ENCODE data around the gene FBN1.

FBN1 gene

DNA sequence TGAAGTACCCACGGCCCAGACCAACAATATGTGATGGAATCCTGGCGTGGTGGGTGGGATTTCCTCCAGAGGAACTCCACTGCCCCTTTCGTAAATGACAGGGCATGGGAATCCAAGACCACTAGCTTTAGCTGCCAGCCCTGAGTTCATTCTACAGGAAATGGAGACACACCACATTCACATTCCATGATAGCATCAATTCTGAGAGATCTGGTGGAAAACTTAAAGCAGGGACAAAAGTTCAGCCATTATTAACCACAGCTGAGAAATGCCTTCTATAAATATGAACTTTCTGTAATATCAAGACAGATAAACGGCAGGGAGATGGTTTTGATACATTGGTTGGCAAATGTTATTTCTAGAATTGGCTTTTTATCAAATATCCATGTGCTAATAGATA lies 98.2 kb downstream of the FBN1 start:
- no peak for DNase-seq

GRCh38 chr15:48546296-48546695 lies 99.2 kb downstream of the FBN1 start:
- DNase-seq = no peak

DNA sequence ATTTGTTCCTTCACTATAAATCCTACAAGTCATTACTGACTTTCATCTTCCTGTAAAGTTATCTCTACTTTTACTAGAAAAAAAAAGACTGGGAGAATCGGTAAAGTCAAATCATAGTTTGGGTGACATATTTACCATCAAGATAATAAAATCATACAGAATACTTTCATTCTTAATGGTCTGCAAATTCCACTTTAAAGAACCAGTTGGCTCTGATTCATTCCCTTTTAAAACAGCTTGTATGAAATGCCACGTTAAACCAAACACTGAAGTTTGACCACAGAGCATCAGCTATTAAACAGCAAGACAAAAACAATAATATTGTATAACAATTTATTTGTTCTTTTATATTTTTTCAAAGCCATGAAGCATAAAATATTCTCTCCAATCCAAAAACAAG lies 100.7 kb downstream of the FBN1 start:
- no peak for DNase-seq

DNA sequence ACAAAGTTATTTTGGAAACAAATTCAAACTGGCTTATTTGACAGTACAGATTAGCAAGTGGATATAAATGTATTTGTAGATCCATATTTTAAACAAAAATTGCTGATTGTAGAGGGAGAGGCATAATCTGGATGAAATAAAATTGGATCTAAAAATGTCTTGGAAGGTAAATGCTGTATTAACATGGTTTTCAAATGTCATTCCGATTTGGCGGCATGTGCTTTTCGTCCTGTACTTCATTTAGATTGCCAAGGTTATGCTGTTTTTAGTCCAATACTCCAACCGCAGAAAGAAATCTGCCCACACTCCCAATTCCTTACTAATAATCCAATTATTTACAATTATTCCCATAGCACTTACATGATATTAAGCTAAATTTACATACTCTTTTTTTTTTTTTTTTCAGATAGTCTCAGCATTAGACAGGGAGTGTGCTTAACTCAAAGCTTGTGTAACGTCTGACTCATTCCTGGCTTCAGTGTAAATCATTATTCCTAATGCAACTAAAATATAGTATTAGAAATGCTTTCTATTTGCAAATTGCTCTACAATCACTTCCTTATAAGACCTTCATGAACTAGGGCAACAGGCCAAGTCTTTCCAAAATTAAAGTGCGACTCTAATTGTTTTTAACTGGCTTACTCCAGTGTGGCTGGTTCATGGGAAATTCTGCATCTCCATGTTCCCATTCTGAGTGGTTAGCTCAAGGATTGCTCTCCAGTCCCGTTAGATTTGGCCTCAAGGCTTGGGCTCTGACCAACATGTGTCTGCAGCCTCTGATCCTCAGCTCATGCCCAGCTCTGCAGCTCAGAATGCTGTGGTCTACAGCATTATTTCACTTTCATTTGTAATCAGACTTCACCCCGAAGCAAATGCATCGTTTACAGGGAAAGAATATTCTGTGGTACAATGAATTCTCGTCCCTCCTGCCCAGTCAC lies 103.9 kb downstream of the FBN1 start:
- no peak for DNase-seq

DNA sequence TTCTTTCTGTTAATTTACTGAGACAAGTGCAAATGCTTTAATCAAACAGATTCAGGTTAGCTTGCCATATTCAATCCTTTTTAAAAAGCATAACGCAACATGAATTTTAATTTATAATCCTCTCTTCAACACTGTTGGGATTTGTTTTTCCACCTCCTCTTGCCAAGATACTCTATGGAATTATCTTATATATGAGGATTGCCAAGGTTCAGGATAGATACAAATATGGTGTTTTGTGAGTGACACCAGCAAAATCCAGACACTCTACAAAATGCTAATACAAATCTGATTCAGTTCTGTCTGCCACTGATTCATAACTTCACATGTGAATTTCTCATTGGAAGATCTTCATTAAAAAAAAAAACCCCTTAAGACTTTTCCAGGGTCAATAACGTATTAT lies 104.8 kb downstream of the FBN1 start:
- no peak for DNase-seq

DNA sequence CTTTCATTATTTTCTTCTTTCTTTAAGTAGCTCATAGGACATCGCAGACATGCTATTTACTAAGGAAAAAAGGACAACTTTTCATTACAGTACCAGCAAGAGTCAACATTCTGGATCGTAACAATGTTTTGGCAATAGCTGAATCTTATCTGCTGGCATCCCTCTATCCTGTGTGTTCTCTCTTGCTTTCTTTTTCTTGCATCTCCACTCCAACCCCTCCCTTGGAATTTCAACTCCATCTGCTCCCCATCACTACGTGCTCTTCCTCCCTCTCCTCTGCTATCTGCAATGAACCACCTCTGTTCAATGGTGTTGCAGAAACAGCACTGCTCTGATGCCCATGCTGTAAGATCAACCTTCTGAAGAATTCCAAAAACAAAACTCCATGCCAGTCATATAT lies 106.6 kb downstream of the FBN1 start:
- DNase-seq = no peak

GRCh38 chr15:48537271-48538113 lies 108.0 kb downstream of the FBN1 start:
- DNase-seq = no peak

DNA sequence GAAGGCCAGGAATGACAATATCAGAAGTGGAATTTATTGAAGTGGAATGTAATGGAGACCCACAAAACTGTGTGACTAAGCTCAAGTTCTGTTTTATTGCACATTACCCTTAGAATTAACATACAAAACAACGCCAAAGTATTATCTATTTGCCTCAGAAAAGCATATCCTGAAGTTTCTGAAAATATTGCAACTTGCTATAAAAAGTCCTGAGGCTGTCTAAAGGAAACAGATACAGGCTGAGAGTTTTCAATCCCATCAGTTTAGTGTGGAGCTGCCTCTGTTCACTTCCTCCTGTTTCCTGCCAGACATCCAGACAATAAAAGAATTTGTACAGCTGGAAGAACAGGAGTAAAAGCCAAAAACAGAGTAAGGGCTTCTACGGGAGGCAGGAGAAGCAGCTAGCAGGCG lies 108.8 kb downstream of the FBN1 start:
- DNase-seq = no peak

GRCh38 chr15:48533982-48534381 lies 111.5 kb downstream of the FBN1 start:
- no peak for DNase-seq

- DNase-seq = no peak
These were observed 112.6 kb downstream of the FBN1 start for GRCh38 chr15:48532946-48533345.

GRCh38 chr15:48530528-48530927 lies 115.0 kb downstream of the FBN1 start:
- no peak for DNase-seq

DNA sequence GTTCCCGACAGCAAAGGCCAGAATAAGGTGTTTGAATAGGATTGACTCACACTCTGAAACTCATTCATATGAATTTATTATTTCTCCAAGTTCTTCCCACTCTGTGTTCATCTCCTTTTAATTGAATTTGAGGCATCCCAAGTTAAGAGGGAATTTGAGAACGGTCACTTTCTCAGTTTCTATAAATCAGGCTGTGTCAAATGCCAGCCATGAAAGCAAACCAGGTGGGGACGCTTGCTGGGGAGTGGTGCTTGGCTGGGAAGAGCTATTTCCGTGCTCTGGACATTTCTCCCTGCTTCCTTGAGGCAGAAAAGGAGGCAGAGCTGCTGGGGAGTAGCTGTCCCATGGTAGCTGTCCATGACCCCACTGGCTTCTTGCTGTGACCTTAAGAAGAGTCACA lies 116.6 kb downstream of the FBN1 start:
- DNase-seq = no peak

DNA sequence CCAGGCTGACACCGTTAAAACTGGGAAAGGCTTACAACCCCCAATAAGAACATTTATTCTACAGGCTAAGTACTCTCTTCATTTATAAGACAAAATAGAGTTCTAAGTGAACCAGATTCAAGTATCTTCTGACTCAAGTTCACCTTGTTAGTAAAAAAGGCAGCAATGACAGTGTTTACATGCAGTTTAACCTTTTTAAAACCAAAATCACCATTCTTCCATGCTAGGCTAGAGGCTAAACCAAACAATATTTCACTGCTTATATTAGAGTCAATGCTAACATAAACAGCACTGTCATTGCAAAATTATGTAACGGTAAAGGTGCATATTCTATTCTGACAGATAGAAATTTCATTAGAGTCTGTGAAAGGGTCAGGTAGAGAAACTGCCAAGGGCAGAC lies 118.0 kb downstream of the FBN1 start:
- DNase-seq = no peak

GRCh38 chr15:48522911-48523310 lies 122.6 kb downstream of the FBN1 start:
- DNase-seq = no peak

DNA sequence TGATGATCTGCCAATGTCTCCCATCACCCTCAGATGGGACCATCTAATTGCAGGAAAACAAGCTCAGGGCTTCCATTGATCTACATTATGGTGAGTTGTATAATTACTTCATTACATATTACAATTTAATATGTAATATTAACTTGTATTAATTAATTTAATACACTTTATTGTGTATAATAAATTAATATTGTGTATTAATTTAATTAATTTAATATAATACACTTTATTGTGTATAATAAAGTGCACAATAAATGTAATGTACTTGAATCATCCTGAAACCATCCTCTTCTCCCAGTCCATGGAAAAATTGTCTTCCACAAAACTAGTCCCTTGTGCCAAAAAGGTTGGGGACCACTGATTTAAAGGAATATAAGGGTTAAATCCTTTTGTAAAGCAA lies 123.4 kb downstream of the FBN1 start:
- DNase-seq = no peak

DNA sequence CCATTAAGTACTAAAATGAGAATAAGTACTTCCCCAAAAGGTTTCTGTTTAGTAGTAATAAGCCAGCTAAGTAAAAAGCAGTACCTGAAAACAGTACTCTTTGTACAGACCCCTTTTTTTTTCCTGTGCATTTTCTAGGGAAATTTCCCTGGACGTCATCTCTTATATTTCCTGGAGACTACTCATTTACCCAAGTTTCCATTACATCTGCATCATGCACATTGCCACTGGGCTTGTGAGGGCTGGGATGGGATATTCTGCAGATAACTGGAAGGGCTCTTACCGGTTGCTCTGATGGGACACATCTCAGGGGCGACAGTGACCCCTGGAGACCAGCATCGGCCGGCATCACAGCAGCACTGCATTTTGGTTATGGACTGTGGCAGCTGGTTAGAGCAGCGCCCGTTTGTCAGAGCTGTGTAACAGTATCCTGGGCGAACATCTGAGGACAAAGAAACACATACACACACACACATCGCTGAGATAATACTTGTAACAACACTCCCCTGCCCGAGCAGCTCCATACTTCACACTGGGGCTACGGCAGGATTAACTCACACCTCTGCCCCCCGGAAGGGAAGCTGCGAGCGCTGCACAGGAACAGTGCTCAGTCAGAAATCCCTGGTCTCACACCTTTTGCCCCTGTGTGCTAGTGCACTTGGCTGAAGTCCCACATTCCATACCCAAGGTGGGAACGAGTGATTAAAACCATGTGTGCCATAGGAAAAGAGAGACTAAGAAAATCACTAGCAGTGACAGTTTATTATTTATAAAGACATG lies 124.9 kb downstream of the FBN1 start:
- no peak for DNase-seq

DNA sequence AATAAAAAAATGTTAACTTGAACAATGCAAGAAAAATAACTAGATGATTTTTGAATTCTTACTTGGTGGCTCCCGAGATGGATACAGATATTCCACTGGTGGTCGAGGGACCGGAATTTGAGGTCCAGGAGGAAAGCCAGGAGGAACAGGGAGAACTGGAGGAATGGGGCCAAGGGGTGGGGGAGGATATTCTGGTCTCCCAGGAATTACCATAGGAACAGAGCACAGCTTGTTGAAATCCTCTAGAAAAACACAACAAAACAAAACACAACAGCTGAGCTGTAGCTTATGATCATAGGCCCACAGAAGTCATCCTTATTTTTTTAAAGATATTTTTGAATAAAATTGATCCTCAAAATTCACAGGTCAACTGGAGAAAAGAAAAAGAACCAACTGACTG lies 129.4 kb downstream of the FBN1 start:
- DNase-seq = no peak

GRCh38 chr15:48515500-48515899 lies 130.0 kb downstream of the FBN1 start:
- no peak for DNase-seq

GRCh38 chr15:48514103-48514816 lies 131.2 kb downstream of the FBN1 start:
- no peak for DNase-seq

DNA sequence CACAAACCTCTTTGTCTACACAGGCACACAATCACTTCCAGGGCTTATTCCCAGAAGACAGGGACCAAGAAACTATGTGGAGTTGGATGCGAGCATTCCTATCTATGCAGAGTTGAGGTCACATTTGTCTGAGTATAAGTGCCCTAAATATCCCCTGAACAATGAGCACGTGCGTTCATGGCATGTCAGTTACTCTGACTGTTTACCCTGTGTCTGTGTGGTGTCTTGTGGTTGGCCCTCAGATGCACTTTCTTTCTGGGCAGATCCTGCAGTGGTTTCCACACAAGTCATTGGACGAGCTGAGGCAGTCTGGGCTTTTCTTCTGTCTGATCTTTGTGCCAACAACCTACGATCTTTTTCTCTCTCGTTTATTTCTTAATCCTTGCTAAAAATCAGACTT lies 134.5 kb downstream of the FBN1 start:
- DNase-seq = no peak

GRCh38 chr15:48507416-48508065 lies 138.0 kb downstream of the FBN1 start:
- peak; percentile 10 for DNase-seq

DNA sequence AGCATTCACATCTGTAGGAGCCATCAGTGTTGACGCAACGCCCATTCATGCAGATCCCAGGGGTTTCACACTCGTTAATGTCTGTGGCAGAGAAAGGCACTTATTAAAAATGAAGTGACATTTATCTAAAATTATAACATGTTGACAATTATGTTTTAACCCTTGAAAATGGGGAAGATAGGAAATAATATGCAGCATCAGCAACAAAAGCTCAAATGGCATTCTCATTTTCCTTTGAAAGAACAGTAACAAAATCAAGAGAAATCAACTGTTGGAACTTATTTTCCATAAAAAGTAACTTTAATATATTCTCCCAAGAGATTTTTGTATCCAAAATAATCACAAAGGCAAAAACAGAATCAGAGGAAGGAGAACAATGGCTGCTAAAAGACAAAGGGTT lies 140.4 kb downstream of the FBN1 start:
- DNase-seq = no peak

Data from NCI-H510A treated with DMSO at 0.1 percent for 48 hours (cell line).